Neuronal stem cell (in vitro differentiated cells): ENCODE data around the gene DNPH1.

ENCODE experiments used
- DNase-seq: peaks from one replicate; pipeline ENCODE4 v3.0.0-alpha.2; 2013; ENCODE audit warnings: low spot score
- H2AFZ ChIP-seq: one replicate; pipeline ENCODE4 v1.6.1; 2013; ENCODE audit warnings: mild to moderate bottlenecking, low read length, inconsistent platforms
- H2AK5ac ChIP-seq: 2 replicates; pipeline ENCODE4 v1.6.1; 2013; ENCODE audit warnings: low read depth, mild to moderate bottlenecking, inconsistent platforms, low read length, moderate library complexity, mixed read lengths
- H2BK120ac ChIP-seq: 2 replicates; pipeline ENCODE4 v1.6.1; 2013; ENCODE audit warnings: low read depth, mild to moderate bottlenecking, inconsistent platforms, low read length, moderate library complexity, mixed read lengths
- H2BK12ac ChIP-seq: one replicate; pipeline ENCODE4 v1.6.1; 2013; ENCODE audit warnings: low read length, inconsistent platforms
- H2BK15ac ChIP-seq: 2 replicates; pipeline ENCODE4 v1.6.1; 2013; ENCODE audit warnings: mild to moderate bottlenecking, low read length, inconsistent platforms, mixed read lengths
- H2BK5ac ChIP-seq: one replicate; pipeline ENCODE4 v1.6.1; 2013; ENCODE audit warnings: inconsistent platforms, mild to moderate bottlenecking, low read length, moderate library complexity
- H3K14ac ChIP-seq: one replicate; pipeline ENCODE4 v1.6.1; 2013; ENCODE audit warnings: low read length, inconsistent platforms
- H3K18ac ChIP-seq: 2 replicates; pipeline ENCODE4 v1.6.1; 2013; ENCODE audit warnings: low read length, inconsistent platforms
- H3K23ac ChIP-seq: 2 replicates; pipeline ENCODE4 v1.6.1; 2013; ENCODE audit warnings: low read depth, mild to moderate bottlenecking, mixed read lengths, low read length, inconsistent platforms; ENCODE audit not compliant: poor library complexity
- H3K27ac ChIP-seq: replicated peaks from 3 replicates; pipeline ENCODE4 v1.5.1; 2013; ENCODE audit warnings: low read length, inconsistent platforms
- H3K27me3 ChIP-seq, 3 experiments: 2 replicates each; pipeline ENCODE4 v1.6.1; 2013; ENCODE audit warnings: low read length in 3 of 3, mild to moderate bottlenecking in 2 of 3, inconsistent platforms in 1 of 3, low read depth in 1 of 3, mixed read lengths in 1 of 3, moderate library complexity in 1 of 3; ENCODE audit not compliant: control insufficient read depth in 3 of 3, insufficient read depth in 3 of 3
- H3K36me3 ChIP-seq, 2 donors: replicated peaks in 1 of 2; 2 replicates each; pipeline ENCODE4 v1.6.1; 2013; ENCODE audit warnings: low read length in 2 of 2; ENCODE audit not compliant: control insufficient read depth in 2 of 2, insufficient read depth in 2 of 2
- H3K4ac ChIP-seq: 2 replicates; pipeline ENCODE4 v1.6.1; 2013; ENCODE audit warnings: inconsistent platforms, mild to moderate bottlenecking, low read length, moderate library complexity
- H3K4me1 ChIP-seq, 2 donors: 1 replicate in 1 of 2; 2 replicates in 1 of 2; pipeline ENCODE4 v1.6.1; 2013; ENCODE audit warnings: low read length in 2 of 2, low read depth in 1 of 2; ENCODE audit not compliant: control insufficient read depth in 2 of 2, insufficient read depth in 1 of 2
- H3K4me2 ChIP-seq: one replicate; pipeline ENCODE4 v1.6.1; 2013; ENCODE audit warnings: mild to moderate bottlenecking, low read length, inconsistent platforms; ENCODE audit not compliant: insufficient read depth, poor library complexity, severe bottlenecking
- H3K4me3 ChIP-seq, 2 donors: 2 replicates each; pipeline ENCODE4 v1.5.1; 2013; ENCODE audit warnings: low read length in 2 of 2, mild to moderate bottlenecking in 2 of 2, inconsistent platforms in 1 of 2, moderate library complexity in 1 of 2
- H3K79me1 ChIP-seq: one replicate; pipeline ENCODE4 v1.6.1; 2013; ENCODE audit warnings: low read depth, mild to moderate bottlenecking, inconsistent platforms, low read length, moderate library complexity
- H3K9ac ChIP-seq: one replicate; pipeline ENCODE4 v1.6.1; 2013; ENCODE audit warnings: mild to moderate bottlenecking, low read depth, low read length, inconsistent platforms; ENCODE audit not compliant: poor library complexity
- H3K9me3 ChIP-seq, 2 donors: replicated peaks in 1 of 2; 2 replicates each; pipeline versions ENCODE3 to v1.6.1; 2013; ENCODE audit warnings: low read length in 2 of 2, mild to moderate bottlenecking in 2 of 2, inconsistent platforms in 1 of 2, low read depth in 1 of 2, mixed read lengths in 1 of 2, moderate library complexity in 1 of 2; ENCODE audit not compliant: control insufficient read depth in 2 of 2, insufficient read depth in 1 of 2
- H4K8ac ChIP-seq: one replicate; pipeline ENCODE4 v1.6.1; 2013; ENCODE audit warnings: low read depth, mild to moderate bottlenecking, inconsistent platforms, low read length, moderate library complexity
- H4K91ac ChIP-seq: one replicate; pipeline ENCODE4 v1.6.1; 2013; ENCODE audit warnings: low read length, low read depth, mild to moderate bottlenecking, inconsistent platforms; ENCODE audit not compliant: poor library complexity
- WGBS, 2 donors: extraction: QIAGEN DNeasy Blood & Tissue Kit; methylation state at CpG; one replicate each; pipeline ENCODE4 v1.1.7; 2013; ENCODE audit warnings: missing lambda C conversion rate in 2 of 2, mixed read lengths in 1 of 2; ENCODE audit not compliant: insufficient read length in 2 of 2, insufficient replicate concordance in 1 of 2; ENCODE audit errors: extremely low coverage in 2 of 2; 5-methylcytosine and 5-hydroxymethylcytosine counted together

DNPH1 gene

DNA sequence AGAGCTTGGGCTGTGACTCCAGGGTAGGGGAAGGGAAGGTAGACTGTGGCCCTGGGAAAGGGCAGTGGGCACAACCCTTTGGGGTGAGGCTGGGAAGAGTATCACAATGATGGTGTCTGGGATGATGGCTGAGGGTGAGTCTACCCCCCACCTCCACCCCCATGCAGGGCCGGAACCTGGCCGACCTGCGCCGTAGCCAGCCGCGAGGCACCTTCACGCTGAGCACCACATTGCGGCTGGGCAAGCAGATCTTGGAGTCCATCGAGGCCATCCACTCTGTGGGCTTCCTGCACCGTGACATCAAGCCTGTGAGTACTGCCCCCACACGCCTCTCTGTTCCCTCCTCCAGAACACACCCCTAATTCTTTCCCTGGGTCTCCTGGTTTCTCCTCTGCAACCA, 24.1 kb upstream of the DNPH1 start:
- Histone ChIP-seq H3K27ac (no peak overlapping the region), H3K4ac (no peak overlapping the region), H3K36me3 (peaks cover 2 to 13% of the 10 kb centered on the region in 2 donors), H3K23ac (peak overlapping the region; percentile 11), H3K27me3 (no peaks in the 10 kb centered on the region), H3K9me3 (no peaks in the 10 kb centered on the region), H3K79me1 (no peaks in the 10 kb centered on the region), H3K4me1 (peaks cover 2 to 11% of the 10 kb centered on the region in 2 donors), H2BK15ac (no peak overlapping the region), H2BK5ac (no peak overlapping the region), H2AFZ (no peak overlapping the region), H3K18ac (no peak overlapping the region), H3K9ac (no peak overlapping the region), H3K4me2 (no peak overlapping the region), H2BK12ac (no peak overlapping the region), H3K14ac (no peak overlapping the region), H4K8ac (no peak overlapping the region), H4K91ac (no peak overlapping the region), H3K4me3 (peak overlapping the region in 1 of 2 donors; percentile 7), H2AK5ac (no peak overlapping the region), H2BK120ac (no peak overlapping the region)
- DNase-seq: no peak
- WGBS, 2 donors: no CpG with 5 or more reads among the region's 11 CpGs

DNA sequence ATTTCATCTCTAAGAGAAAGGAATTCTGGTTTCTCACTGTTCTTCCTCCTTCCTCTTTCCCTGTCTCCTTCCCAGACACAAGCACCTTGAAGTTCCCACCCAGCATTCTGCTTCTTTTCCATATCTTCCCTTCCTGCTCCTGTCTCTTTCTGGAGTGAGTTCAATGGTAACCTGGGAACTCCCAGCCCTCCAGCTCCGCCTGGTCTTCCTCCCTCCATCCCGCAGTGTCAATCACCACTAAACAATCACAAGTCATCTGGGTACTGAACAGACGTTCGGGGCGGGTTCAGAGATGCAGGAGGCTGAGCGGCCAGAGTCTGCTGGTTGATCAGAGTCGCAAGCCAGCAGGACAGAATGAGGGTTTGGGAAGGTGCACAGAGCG, 21.7 kb upstream of the DNPH1 start:
- no peak for DNase-seq
- H2AFZ ChIP-seq: peak overlapping the region; percentile 47
- H3K27me3 ChIP-seq: no peaks in the 10 kb centered on the region
- H3K9ac ChIP-seq: no peak overlapping the region
- no peak overlapping the region for H2BK12ac ChIP-seq
- no peak overlapping the region for H3K4ac ChIP-seq
- H2AK5ac ChIP-seq: no peak overlapping the region
- H3K4me3 ChIP-seq: no peak overlapping the region
- H3K14ac ChIP-seq: no peak overlapping the region
- H3K27ac ChIP-seq: no peak overlapping the region
- H2BK120ac ChIP-seq: no peak overlapping the region
- H3K18ac ChIP-seq: no peak overlapping the region
- H3K36me3 ChIP-seq: peaks cover 0 to 6% of the 10 kb centered on the region in 2 donors
- no peak overlapping the region for H4K91ac ChIP-seq
- no peaks in the 10 kb centered on the region for H3K79me1 ChIP-seq
- H3K4me1 ChIP-seq: peaks cover 10 to 19% of the 10 kb centered on the region in 2 donors
- no peak overlapping the region for H3K4me2 ChIP-seq
- H4K8ac ChIP-seq: no peak overlapping the region
- H3K23ac ChIP-seq: no peak overlapping the region
- H2BK5ac ChIP-seq: no peak overlapping the region
- no peaks in the 10 kb centered on the region for H3K9me3 ChIP-seq
- no peak overlapping the region for H2BK15ac ChIP-seq
- WGBS, 2 donors: no CpG with 5 or more reads among the region's 8 CpGs

DNA sequence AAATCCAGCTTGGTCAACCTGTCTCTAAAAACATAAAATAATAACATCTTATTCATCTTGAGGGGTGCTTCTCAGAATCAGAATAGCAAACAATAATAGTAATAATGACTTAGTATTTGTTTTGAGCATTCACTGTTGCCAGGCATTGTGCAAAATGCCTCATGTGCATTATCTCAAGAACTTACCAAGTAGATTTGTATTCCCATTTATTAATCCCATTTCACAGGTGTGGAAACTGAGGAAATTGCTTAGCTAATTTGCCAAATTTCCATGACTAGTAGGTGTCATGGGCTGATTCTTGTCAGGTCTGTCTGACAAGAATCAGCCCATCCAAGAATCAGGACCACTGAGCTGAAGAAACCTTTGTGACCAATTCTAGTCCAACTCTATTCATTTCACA, 19.5 kb upstream of the DNPH1 start:
- Histone ChIP-seq H3K14ac (no peak overlapping the region), H3K4me3 (no peak overlapping the region), H2BK15ac (no peak overlapping the region), H4K91ac (no peak overlapping the region), H3K23ac (no peak overlapping the region), H3K27me3 (peaks cover 2 to 16% (median 12%) of the 10 kb centered on the region in 3 experiments), H3K79me1 (no peaks in the 10 kb centered on the region), H2AK5ac (no peak overlapping the region), H2AFZ (no peak overlapping the region), H3K4me2 (no peak overlapping the region), H3K9ac (no peak overlapping the region), H2BK12ac (no peak overlapping the region), H3K4ac (no peak overlapping the region), H3K27ac (no peak overlapping the region), H3K9me3 (no peaks in the 10 kb centered on the region), H3K18ac (no peak overlapping the region), H3K4me1 (peaks cover 11 to 20% of the 10 kb centered on the region in 2 donors), H2BK120ac (no peak overlapping the region), H3K36me3 (no peaks in the 10 kb centered on the region), H4K8ac (no peak overlapping the region), H2BK5ac (no peak overlapping the region)
- no peak for DNase-seq

DNA sequence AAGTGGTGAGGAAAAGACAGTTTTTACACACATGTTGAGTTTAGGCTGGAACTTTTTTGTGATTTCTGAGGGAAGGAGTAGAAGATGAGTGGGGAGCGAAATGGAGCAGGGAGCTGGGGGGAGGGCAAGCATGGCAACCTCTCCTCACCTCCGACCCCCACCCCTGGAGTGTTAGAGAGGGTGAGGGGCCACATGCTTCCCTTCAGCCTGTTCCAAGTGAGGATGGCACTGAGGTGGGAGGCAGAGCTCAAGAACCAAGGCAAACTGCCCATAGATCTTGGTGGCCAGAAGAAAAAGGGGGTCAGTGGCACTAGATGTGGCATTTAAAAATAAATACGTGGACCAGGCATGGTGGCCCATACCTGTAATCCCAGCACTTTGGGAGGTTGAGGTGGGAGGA, 18.8 kb upstream of the DNPH1 start:
- Histone ChIP-seq H3K9me3 (no peaks in the 10 kb centered on the region), H2BK15ac (no peak overlapping the region), H3K23ac (no peak overlapping the region), H3K14ac (no peak overlapping the region), H4K91ac (no peak overlapping the region), H3K18ac (no peak overlapping the region), H2AFZ (peak overlapping the region; percentile 88), H3K27ac (no peak overlapping the region), H3K4ac (no peak overlapping the region), H3K27me3 (peaks cover 4 to 20% (median 16%) of the 10 kb centered on the region in 3 experiments), H3K36me3 (no peaks in the 10 kb centered on the region), H3K4me3 (peak overlapping the region in 1 of 2 donors; percentile 77), H2BK120ac (no peak overlapping the region), H4K8ac (no peak overlapping the region), H2AK5ac (no peak overlapping the region), H3K79me1 (no peaks in the 10 kb centered on the region), H2BK5ac (no peak overlapping the region), H2BK12ac (peak overlapping the region; percentile 46), H3K4me2 (peak overlapping the region; percentile 99), H3K9ac (no peak overlapping the region), H3K4me1 (peaks cover 12 to 20% of the 10 kb centered on the region in 2 donors)
- no peak for DNase-seq
- WGBS, 2 donors: no CpG with 5 or more reads among the region's 3 CpGs
